HG03575 (cell line): Measurements from ENCODE around the gene USP8.
"Not testable (repeated sequence)": the region's sequence is repeated elsewhere in the genome, so short reads cannot be mapped to it uniquely, and the experiment has no call there.

Source experiments
- ATAC-seq: cut with Tn5 transposase; IDR thresholded peaks from one replicate; pipeline ENCODE4 v1.9.1; 2021; ENCODE audit not compliant: unreplicated experiment, insufficient number of reproducible peaks, low FRiP score; ENCODE audit errors: extremely low read depth

USP8 gene

DNA sequence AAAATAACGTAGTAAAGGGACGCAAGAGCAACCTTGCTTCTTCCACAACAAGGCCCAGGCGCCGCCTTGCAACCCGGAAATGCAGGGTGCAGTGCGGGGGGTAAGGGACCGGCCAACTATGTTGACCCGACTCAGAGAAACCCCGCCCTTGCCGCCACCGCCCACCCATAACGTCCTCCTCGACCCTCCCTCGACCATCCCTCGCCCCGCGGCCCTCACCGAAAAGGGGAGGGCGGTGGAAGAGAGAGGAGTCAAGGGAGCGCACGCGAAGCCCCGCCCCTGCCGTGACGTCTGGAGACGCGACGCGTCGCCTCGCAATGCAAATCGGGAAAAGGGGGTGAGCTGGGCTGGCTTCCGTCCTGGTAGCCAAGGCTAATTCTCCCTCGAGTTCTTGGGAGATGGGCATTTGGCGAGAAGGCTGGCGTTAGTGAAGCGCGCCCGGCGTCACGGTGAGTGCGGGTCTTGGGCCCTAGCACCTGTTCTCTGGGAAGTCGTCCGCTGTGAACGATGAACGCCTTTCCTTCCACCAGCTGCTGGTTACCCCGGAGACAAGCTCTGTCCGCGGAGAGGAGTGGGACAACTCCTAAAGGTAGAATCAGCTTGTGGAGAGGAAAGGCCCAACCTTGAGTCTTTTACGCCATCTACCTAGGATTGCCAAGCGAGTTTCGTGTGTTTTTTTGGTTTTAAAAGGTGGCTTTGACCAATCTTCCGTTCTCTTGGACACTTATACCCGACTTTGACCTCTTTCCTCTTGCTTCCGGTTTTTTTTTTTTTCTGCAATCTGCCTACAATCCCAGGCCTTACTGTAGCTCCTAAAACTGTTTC is at the start of gene USP8:
TSS of gene USP8 (plus strand) at position 340 of the 825 bp plus-strand sequence. CDS start 14,669 bp downstream, outside the sequence.
- peak; percentile 82 for ATAC-seq

DNA sequence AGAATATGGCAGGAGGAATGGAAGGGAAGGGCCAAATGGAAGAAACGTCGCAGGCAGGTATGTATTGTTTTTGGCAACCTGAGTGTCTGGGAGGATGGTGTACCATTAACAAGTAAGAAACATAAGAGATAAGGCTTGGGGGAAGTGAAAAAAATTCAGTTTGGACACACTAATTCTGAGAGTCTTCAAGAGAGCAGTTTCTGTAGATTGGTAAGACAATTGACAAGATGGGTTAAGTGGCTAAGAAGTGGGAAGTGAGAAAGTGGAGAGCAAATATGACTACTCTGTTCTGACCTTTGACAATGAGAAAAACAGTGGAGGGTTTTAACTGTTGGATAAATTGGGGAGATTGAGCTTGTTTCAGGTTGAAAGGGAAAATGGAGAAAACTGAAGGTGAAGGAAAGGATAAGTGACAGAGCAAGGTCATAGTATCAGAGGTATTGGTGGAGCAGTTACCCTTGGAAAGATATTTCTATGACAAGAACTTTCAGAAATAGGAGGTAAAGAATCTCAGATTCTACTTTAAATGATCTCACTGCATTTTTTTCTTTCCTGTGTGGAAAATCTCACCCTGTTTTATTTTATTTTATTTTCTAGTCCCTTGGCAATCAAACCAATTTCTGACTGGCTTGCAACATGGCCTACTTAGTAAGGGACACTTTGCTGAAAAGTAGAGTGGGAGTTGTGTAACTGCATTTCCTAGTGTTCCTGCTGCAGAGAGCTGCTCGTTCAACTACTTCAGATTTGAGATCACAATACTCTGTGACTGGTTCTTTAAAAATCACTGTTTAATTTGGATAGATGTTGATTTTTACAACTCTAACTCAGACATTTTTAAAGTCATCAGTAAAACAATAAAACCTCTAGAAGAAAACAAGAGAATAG is 46.1 kb upstream of the USP8 start:
- ATAC-seq: peak; percentile 93

DNA sequence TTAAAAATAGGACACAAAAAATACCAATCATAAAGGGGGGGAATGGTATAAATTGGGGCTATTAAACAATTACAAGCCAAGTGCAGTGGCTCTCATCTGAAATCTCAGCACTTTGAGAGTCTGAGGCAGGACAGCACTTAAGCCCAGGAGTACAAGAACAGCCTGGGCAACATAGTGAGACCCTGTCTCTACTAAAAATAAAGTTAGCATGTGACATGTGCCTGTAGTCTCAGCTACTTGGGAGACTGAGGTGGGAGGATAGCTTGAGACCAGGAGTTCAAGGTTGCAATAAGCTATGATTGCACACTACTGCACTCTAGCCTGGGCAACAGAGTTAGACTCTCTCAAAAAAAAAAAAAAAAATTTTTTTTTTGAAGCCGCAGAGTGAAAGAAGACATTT is 45.4 kb upstream of the USP8 start:
- no peak for ATAC-seq

DNA sequence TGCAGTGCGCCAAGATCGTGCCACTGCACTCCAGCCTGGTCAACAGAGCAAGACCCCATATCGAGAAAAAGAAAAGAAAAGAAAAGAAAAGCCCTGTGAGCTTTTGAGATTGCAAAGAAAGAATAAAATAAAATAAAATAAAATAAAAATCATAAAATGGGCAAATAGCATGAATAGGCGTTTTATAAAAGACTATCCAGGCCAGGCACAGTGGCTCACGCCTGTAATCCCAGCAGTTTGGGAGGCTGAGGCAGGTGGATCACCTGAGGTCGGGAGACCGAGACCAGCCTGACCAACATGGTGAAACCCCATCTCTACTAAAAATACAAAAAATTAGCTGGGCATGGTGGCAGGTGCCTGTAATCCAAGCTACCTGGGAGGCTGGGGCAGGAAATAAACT is 44.8 kb upstream of the USP8 start:
- not testable (repeated sequence) for ATAC-seq

DNA sequence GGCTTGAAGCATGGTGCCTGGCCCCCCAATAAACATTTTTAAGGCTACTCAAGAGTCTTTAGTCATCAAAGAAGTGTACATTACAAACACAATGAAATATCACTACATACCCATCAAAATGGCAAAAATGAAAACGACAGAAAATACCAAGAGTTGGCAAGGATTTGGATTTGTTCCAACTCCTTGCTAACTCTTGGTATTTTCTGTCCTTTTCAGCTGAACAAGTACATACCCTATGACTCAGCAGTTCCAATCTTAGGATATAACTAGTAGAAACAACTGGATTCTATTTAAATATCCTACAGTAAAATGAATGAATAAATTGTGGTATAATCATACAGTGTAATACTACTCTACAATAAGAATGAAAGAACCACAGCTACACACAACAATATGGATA is 44.1 kb upstream of the USP8 start:
- ATAC-seq: no peak

DNA sequence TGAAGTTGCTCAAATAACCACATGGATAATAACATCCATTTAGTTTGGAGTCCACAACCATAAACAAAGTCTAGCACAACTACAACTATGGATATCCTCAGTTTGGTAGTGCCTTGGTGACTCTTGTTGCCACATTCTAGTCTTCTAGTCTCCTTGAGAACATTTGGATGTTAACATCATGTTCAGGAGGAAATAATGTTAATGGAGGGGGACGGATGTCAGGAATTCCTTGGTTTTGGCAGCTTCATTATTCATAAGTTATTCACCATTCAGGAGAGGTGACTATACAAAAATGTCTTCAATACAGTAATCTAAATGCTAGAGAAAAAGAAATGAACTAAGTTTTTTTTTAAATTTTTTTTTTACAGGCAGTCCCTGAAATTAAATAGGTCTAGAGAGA is 42.8 kb upstream of the USP8 start:
- ATAC-seq: no peak

DNA sequence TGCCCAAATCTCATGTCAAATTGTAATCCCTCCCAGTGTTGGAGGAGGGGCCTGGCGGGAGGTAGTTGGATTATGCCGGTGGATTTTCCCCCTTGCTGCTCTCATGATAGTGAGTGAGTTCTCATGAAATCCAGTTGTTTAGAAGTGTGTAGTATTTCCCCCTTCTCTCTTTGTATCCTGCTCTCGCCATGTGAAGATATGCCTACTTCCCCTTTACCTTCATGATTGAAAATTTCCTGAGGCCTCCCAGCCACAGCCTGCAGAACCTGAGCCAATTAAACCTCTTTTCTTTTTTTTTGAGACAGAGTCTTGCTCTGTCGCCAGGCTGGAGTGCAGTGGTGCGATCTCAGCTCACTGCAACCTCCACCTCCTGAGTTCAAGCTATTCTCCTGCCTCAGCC is 41.8 kb upstream of the USP8 start:
- not testable (repeated sequence) for ATAC-seq

DNA sequence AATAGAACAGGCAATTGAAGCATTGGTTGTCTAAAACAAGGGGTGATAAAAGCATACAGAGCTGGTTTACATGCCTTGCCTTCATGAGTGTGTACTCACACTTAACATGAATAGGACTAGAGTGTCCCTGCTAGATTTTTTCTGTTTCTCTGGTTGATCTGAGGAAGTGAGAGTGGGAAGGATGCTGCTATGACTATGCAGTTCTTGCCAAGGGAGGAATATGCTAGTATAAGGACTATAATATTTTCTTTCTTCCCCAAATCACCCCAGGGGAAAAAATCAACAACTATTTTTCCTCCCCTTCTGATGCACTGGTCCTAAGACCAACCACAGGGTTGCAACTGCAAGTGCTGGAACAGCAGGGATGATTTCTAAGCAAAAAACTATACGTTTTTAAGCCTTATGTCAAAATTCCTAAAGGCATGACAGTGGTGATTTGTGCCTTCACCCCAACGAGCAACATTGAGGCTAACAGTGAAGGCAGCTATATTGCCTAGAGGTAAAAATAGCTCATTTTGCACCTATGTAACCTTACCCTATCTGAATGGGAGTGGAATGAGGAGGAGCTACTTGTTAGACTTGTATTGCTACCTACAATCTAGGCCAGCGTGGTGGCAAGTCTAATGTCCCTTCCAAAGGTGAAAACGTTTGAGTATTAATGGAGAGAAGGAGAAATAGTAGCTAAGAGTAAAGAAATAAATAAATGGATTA is 33.5 kb upstream of the USP8 start:
- no peak for ATAC-seq

DNA sequence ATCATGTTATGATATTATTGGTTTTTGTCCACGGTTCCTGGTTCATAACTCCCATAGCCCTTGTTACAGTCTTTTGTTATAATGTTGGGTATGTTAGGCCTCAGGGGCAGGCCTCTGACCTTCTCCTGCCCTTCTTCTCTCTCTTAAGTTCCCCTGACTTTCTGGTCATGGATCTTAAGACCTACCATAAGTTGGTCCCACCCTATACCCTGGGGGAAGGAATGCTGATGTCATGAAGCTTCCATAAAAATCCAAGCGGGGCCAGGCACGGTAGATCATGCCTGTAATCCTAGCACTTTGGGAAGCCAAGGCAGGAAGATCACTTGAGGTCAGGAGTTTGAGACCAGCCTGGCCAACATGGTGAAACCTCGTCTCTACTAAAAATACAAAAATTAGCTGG is 32.6 kb upstream of the USP8 start:
- not testable (repeated sequence) for ATAC-seq

DNA sequence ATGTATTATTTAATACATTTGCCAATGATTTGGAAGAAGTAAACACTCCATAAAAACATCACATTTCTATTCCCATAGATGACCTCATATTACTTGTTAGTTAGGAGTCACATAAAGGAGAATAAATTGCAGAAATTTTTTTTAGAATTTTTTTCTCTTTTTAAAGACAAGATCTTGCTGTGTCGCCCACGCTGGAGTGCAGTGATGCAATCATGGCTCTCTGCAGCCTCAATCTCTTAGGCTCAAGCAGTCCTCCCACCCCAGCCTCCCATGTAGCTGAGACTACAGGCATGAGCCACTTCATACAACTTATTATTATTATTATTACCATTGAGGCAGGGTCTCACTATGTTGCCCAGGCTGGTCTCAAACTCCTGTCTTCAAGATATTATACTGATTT is 12.3 kb upstream of the USP8 start:
- ATAC-seq: no peak

DNA sequence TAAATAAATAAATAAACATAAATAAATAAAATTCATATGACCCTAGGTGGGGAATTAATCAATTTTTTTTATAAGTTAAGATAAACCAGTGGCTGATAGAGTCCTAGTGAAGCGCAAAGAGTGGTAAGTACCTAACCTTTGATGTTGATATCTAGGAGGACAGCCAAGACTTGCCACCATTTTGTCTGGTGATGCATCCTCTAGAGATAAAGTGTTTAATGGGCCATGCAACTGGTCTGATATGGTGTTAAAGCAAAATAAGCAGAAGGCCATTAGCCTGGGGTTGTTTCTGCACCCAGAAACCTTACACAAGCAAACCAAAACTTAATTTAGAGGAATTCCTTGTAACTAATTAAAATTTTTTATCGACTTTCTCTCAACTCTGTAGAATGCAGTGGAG is 9.6 kb upstream of the USP8 start:
- no peak for ATAC-seq

DNA sequence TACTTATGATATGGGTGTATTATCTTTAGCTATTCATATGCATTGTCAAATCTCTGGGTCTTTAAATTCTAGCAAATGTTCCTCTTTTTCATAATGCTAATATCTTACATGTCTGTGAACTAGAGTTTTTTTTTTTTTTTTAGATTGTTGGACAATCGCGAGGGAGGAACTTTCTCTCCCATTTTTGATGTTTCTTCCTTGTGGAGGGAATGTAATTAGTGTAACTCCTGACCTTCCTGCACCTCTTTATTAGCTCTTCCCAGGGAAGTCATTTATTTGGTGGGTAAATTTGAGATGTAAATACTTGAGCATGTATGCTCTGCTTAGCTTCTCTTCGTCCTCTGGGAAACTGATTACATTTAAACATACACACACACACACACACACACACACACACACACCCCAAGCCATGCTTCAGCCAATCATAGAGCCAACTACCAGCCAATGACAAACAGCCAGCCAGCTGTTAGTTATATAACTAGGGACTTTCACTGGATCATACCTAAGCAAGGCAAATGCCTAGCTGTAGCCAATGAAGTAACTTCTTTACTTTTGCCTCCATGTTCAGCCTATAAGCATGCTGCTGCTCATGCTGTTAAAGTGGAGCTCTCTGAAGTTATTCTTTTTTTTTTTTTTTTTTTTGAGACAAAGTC is 8.3 kb upstream of the USP8 start:
- no peak for ATAC-seq

DNA sequence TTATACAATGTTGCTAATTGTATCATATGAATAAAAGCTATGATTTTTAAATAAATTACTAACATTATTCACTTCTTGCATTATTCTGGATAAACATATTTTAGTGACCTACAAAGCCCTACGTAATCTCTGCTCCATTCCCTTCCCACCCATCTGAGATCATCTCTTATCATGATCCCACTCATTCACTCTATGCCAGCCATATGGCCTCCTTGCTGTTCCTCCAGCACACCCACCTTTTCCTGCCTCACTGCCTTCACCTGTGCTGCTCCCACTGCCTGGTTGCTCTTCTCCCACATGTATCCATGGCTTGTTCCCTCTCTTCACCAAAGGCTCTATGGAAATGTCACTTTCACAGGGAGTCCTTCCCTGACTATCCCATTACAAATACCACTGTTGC is 7.3 kb upstream of the USP8 start:
- no peak for ATAC-seq

DNA sequence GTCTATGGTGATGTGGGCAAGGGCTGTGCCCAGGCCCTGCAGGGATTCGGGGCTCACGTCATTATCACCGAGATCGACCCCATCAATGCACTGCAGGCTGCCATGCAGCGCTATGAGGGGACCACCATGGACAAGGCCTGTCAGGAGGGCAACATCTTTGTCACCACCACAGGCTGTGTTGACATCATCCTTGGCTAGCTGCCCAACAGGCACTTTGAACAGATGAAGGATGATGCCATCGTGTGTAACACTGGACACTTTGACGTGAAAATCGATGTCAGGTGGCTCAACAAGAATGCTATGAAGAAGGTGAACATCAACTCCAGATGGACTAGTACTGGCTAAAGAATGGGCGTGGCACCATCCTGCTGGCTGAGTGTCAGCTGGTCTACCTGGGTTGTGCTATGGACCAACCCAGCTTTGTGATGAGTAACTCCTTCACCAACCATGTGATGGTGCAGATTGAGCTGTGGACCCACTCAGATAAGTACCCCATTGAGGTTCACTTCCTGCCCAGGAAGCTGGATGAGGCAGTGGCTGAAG is 6.1 kb upstream of the USP8 start:
- no peak for ATAC-seq

DNA sequence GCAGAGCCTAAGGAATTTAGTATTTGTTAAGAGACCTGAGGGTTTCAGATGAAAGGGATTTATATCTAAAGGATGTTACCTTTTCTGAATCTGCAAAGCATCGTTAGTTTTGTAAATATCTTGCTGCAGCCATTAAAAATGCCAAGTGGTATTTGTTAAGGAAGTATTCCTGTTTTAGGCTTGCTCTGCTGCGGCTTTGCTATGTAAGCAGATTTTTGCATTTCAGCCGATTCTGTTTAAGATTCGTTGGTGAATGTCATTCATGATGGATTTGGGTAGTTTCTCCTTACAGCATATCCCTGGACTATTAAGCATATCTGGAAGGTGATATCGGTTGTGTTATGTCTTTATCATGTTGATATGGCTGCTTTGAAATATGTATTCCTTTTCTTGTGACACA is 1.0 kb downstream of the USP8 start:
- ATAC-seq: no peak

DNA sequence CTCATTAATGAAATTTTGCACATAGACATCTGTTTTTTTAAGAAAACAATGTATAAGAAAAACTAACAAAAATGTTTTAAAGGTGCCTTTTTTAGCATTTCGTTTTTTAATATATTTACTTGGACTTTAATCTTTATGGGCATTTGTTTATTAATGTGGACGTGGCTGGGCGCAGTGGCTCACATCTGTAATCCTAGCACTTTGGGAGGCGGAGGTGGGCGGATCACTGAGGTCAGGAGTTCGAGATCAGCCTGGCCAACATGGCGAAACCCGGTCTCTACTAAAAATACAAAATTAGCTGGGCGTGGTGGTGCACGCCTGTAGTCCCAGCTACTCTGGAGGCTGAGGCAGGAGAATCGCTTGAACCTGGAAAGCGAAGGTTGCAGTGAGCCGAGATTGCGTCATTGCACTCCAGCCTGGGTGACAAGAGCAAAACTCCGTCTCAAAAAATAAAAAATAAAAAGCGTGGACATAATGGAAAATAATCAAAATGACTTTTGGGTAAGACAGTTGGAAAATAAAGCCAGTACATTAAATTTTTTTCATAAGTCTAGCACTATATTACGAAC is 1.6 kb downstream of the USP8 start:
- ATAC-seq: not testable (repeated sequence)

DNA sequence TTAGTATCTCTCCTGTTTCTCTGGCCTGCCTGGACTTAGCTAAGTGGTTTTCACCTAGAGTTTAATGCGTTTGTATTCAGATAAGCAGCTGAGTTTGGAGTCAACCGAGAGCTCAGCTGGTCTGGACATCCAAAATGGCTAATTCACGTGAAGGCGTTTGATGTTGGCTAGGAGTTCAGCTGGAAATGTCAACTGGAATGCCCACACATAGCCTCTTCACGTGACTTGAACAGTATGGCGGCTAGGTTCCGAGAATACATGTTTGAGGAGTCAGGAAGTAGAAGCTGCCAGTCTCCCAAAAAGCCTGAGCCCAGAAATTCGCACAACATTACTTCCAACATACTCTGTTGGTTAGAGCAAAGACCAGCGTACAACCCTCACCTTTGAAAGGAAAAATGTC is 2.2 kb downstream of the USP8 start:
- no peak for ATAC-seq

DNA sequence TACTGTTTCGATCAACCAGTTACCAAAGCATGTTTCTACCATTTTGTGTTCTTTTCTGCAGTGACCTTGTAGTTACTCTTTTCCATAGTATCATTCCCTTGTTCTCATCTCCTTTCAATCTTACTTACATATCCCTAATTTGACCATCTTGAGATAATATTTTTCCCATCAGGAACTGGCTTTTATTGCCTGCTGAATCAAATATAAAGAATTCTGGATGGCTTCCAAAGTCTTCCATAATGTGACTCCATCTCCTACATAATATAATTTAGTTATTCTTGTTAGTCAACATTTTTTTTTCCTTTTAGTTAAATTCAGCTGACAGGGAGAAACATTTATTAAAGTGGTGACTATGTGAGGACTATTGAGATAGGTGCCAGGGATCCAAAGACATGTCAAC is 7.0 kb downstream of the USP8 start:
- no peak for ATAC-seq

DNA sequence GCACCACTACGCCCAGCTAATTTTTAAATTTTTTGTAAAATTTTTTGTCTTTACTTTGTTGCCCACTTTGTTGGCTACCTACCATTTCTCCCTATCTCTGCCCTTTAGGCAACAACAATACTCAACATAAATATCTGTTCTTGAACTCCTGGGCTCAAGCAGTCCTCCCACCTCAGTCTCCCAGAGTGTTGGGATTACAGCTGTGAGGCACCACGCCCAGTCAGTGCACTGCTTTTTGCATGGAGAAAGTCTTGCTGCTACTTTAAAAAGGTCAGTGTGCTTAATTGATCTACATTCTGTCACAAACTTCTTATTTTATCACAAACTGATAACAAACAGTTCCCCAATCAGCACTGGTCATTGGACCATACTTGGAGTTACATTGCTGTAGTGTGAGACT is 8.0 kb downstream of the USP8 start:
- ATAC-seq: no peak
